Neuronal stem cell (in vitro differentiated cells): ENCODE measurements around the gene TTLL8.

Experiments
- DNase-seq: peaks from one replicate; pipeline ENCODE4 v3.0.0-alpha.2; 2013; ENCODE audit warnings: low spot score
- H2AFZ ChIP-seq: one replicate; pipeline ENCODE4 v1.6.1; 2013; ENCODE audit warnings: mild to moderate bottlenecking, low read length, inconsistent platforms
- H2AK5ac ChIP-seq: 2 replicates; pipeline ENCODE4 v1.6.1; 2013; ENCODE audit warnings: low read depth, mild to moderate bottlenecking, inconsistent platforms, low read length, moderate library complexity, mixed read lengths
- H2BK120ac ChIP-seq: 2 replicates; pipeline ENCODE4 v1.6.1; 2013; ENCODE audit warnings: low read depth, mild to moderate bottlenecking, inconsistent platforms, low read length, moderate library complexity, mixed read lengths
- H2BK12ac ChIP-seq: one replicate; pipeline ENCODE4 v1.6.1; 2013; ENCODE audit warnings: low read length, inconsistent platforms
- H2BK15ac ChIP-seq: 2 replicates; pipeline ENCODE4 v1.6.1; 2013; ENCODE audit warnings: mild to moderate bottlenecking, low read length, inconsistent platforms, mixed read lengths
- H2BK5ac ChIP-seq: one replicate; pipeline ENCODE4 v1.6.1; 2013; ENCODE audit warnings: inconsistent platforms, mild to moderate bottlenecking, low read length, moderate library complexity
- H3K14ac ChIP-seq: one replicate; pipeline ENCODE4 v1.6.1; 2013; ENCODE audit warnings: low read length, inconsistent platforms
- H3K18ac ChIP-seq: 2 replicates; pipeline ENCODE4 v1.6.1; 2013; ENCODE audit warnings: low read length, inconsistent platforms
- H3K23ac ChIP-seq: 2 replicates; pipeline ENCODE4 v1.6.1; 2013; ENCODE audit warnings: low read depth, mild to moderate bottlenecking, mixed read lengths, low read length, inconsistent platforms; ENCODE audit not compliant: poor library complexity
- H3K27ac ChIP-seq: replicated peaks from 3 replicates; pipeline ENCODE4 v1.5.1; 2013; ENCODE audit warnings: low read length, inconsistent platforms
- H3K27me3 ChIP-seq, 3 experiments: 2 replicates each; pipeline ENCODE4 v1.6.1; 2013; ENCODE audit warnings: low read length in 3 of 3, mild to moderate bottlenecking in 2 of 3, inconsistent platforms in 1 of 3, low read depth in 1 of 3, mixed read lengths in 1 of 3, moderate library complexity in 1 of 3; ENCODE audit not compliant: control insufficient read depth in 3 of 3, insufficient read depth in 3 of 3
- H3K36me3 ChIP-seq, 2 donors: replicated peaks in 1 of 2; 2 replicates each; pipeline ENCODE4 v1.6.1; 2013; ENCODE audit warnings: low read length in 2 of 2; ENCODE audit not compliant: control insufficient read depth in 2 of 2, insufficient read depth in 2 of 2
- H3K4ac ChIP-seq: 2 replicates; pipeline ENCODE4 v1.6.1; 2013; ENCODE audit warnings: inconsistent platforms, mild to moderate bottlenecking, low read length, moderate library complexity
- H3K4me1 ChIP-seq, 2 donors: 1 replicate in 1 of 2; 2 replicates in 1 of 2; pipeline ENCODE4 v1.6.1; 2013; ENCODE audit warnings: low read length in 2 of 2, low read depth in 1 of 2; ENCODE audit not compliant: control insufficient read depth in 2 of 2, insufficient read depth in 1 of 2
- H3K4me2 ChIP-seq: one replicate; pipeline ENCODE4 v1.6.1; 2013; ENCODE audit warnings: mild to moderate bottlenecking, low read length, inconsistent platforms; ENCODE audit not compliant: insufficient read depth, poor library complexity, severe bottlenecking
- H3K4me3 ChIP-seq, 2 donors: 2 replicates each; pipeline ENCODE4 v1.5.1; 2013; ENCODE audit warnings: low read length in 2 of 2, mild to moderate bottlenecking in 2 of 2, inconsistent platforms in 1 of 2, moderate library complexity in 1 of 2
- H3K79me1 ChIP-seq: one replicate; pipeline ENCODE4 v1.6.1; 2013; ENCODE audit warnings: low read depth, mild to moderate bottlenecking, inconsistent platforms, low read length, moderate library complexity
- H3K9ac ChIP-seq: one replicate; pipeline ENCODE4 v1.6.1; 2013; ENCODE audit warnings: mild to moderate bottlenecking, low read depth, low read length, inconsistent platforms; ENCODE audit not compliant: poor library complexity
- H3K9me3 ChIP-seq, 2 donors: replicated peaks in 1 of 2; 2 replicates each; pipeline versions ENCODE3 to v1.6.1; 2013; ENCODE audit warnings: low read length in 2 of 2, mild to moderate bottlenecking in 2 of 2, inconsistent platforms in 1 of 2, low read depth in 1 of 2, mixed read lengths in 1 of 2, moderate library complexity in 1 of 2; ENCODE audit not compliant: control insufficient read depth in 2 of 2, insufficient read depth in 1 of 2
- H4K8ac ChIP-seq: one replicate; pipeline ENCODE4 v1.6.1; 2013; ENCODE audit warnings: low read depth, mild to moderate bottlenecking, inconsistent platforms, low read length, moderate library complexity
- H4K91ac ChIP-seq: one replicate; pipeline ENCODE4 v1.6.1; 2013; ENCODE audit warnings: low read length, low read depth, mild to moderate bottlenecking, inconsistent platforms; ENCODE audit not compliant: poor library complexity
- WGBS, 2 donors: extraction: QIAGEN DNeasy Blood & Tissue Kit; methylation state at CpG; one replicate each; pipeline ENCODE4 v1.1.7; 2013; ENCODE audit warnings: missing lambda C conversion rate in 2 of 2, mixed read lengths in 1 of 2; ENCODE audit not compliant: insufficient read length in 2 of 2, insufficient replicate concordance in 1 of 2; ENCODE audit errors: extremely low coverage in 2 of 2; 5-methylcytosine and 5-hydroxymethylcytosine counted together

The TTLL8 gene

DNA sequence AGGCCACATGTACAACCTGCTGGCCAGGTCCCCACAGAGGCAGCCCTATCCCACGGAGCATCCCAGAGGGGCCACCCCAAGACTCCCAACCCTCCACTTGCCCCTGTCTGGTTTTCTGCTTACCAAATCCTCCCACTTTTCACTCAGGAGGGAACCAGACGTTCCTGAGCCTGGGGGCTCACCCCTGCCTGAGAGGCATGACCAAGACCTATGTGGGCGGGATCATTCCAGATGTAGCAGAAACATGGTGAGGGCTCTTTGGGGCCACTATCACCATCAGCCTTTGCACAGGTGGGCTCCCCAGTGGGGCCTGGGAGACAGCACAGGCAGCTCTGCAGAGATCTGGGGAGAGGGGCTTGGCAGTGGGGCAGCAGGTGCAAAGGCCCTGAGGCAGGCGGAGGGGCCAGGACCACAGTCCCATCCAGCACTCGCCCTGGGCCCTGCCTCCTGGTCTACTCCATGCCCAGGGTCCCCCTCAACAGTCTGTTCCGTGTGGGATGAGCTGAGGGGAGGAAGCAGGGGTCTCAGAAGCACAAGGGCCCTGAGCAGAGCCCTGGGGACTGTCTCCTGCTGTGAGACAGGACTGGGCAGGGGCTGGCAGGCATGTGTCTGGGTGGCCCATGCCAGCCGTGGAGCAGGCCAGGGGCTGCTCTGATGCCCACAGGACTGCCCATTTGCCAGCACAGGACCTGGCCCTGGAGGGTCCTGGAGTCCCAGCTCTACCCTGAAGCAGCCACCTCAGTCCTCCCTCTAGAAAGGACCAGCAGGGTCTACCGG is 88.2 kb downstream of the TTLL8 start:
- Histone ChIP-seq H3K27me3 (peaks cover 0 to 26% (median 0%) of the 10 kb centered on the region in 3 experiments), H2BK5ac (peak overlapping the region; percentile 87), H2AFZ (no peak overlapping the region), H3K18ac (peak overlapping the region; percentile 92), H3K9ac (no peak overlapping the region), H3K4ac (peak overlapping the region; percentile 84), H3K9me3 (peaks cover 0 to 8% of the 10 kb centered on the region in 2 donors), H3K4me2 (no peak overlapping the region), H3K27ac (no peak overlapping the region), H4K8ac (peak overlapping the region; percentile 24), H2AK5ac (peak overlapping the region; percentile 98), H3K23ac (peak overlapping the region; percentile 65), H2BK12ac (peak overlapping the region; percentile 100), H3K14ac (peak overlapping the region; percentile 5), H3K79me1 (peaks cover 8% of the 10 kb centered on the region), H4K91ac (peak overlapping the region; percentile 87), H2BK120ac (peak overlapping the region; percentile 99), H3K4me3 (peak overlapping the region in 1 of 2 donors; percentile 1), H3K36me3 (peaks cover 0 to under 1% of the 10 kb centered on the region in 2 donors), H2BK15ac (peak overlapping the region; percentile 99), H3K4me1 (peaks cover 19 to 36% of the 10 kb centered on the region in 2 donors)
- DNase-seq, result no peak
- no CpG with 5 or more reads among the region's 8 CpGs for WGBS, 2 donors

DNA sequence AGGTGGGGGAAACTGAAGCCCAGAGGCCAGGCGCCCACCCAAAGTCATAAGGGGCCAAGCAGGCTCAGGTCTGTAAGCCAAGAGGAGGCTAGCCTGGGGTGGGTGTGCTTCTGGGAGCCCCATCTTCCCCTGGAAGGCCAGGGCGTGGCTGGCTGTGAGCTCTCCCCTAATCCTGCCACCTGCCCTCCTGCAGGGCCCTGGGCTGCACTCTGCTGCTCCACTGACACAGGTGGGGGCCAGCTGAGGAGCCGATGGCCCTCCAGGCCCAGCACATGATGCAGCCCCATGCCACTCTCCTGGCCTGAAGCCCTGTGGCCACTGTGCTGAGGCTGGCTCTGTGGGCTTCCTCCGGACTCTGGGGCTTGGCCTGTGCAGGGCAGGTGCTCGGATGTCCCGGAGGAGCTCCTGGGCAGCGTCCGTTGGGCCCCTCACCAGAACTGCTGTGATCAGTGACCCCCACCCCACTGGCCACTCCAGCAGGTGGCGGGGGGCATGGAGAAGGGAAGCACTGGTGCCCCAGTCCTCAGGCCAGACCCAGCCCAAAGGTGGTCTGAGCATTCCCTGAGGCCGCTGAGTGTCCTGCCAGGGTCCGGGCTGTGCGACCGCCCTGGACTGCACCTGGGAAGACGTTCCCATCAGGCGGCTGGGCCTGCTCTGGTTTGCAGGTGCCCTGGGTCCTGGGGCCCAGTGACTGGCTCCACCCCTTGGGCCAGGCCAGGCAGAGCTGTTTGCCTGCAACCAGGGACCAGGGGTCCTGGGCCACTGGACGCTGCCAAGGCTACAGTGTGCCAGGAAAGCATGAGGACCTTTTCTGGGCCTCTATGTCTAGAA is 89.1 kb downstream of the TTLL8 start:
- no peak overlapping the region for H3K27ac ChIP-seq
- peak overlapping the region; percentile 99 for H2BK120ac ChIP-seq
- peak overlapping the region; percentile 97 for H2BK12ac ChIP-seq
- peak overlapping the region; percentile 53 for H4K91ac ChIP-seq
- peaks cover 0 to 8% of the 10 kb centered on the region in 2 donors for H3K9me3 ChIP-seq
- H3K36me3 ChIP-seq, result peaks cover 5 to 7% of the 10 kb centered on the region in 2 donors
- H2BK15ac ChIP-seq, result peak overlapping the region; percentile 99
- no peak for DNase-seq
- peak overlapping the region; percentile 85 for H3K18ac ChIP-seq
- H3K4me2 ChIP-seq, result no peak overlapping the region
- H3K4ac ChIP-seq, result peak overlapping the region; percentile 6
- WGBS, 2 donors, result no CpG with 5 or more reads among the region's 16 CpGs
- peaks cover 19 to 36% of the 10 kb centered on the region in 2 donors for H3K4me1 ChIP-seq
- no peak overlapping the region for H3K9ac ChIP-seq
- H4K8ac ChIP-seq, result no peak overlapping the region
- H3K27me3 ChIP-seq, result peaks cover 0 to 26% (median 0%) of the 10 kb centered on the region in 3 experiments
- H3K4me3 ChIP-seq, result no peak overlapping the region
- peak overlapping the region; percentile 87 for H2BK5ac ChIP-seq
- peak overlapping the region; percentile 98 for H2AK5ac ChIP-seq
- H3K23ac ChIP-seq, result no peak overlapping the region
- H2AFZ ChIP-seq, result no peak overlapping the region
- no peak overlapping the region for H3K14ac ChIP-seq
- peaks cover 10% of the 10 kb centered on the region for H3K79me1 ChIP-seq
